HT1080 (cell line): ENCODE measurements around the gene MYNN. TPM values are rescaled to one million over a fixed set of nuclear protein-coding genes. Genes with fewer than 3 reads are reported as not detected.

Experiments used
- DNase-seq: peaks from one replicate; pipeline ENCODE4 v3.0.0-alpha.2; 2015; ENCODE audit warnings: low read depth
- total RNA-seq: library from RNA; depleted of rRNA; stranded (reverse); fragments of >200 nt; shearing (Covaris generic); gene quantifications from 2 replicates; pipeline ENCODE4 v1.2.3, GENCODE V29; 2014; rRNA removed

MYNN gene
- total RNA-seq, 1 experiment from 2014 or later: 23.1 TPM

- no peak for DNase-seq
These were observed 52.1 kb downstream of the MYNN start for GRCh38 chr3:169825316-169825715.

GRCh38 chr3:169827712-169828111, 54.5 kb downstream of the MYNN start:
- no peak for DNase-seq

DNA sequence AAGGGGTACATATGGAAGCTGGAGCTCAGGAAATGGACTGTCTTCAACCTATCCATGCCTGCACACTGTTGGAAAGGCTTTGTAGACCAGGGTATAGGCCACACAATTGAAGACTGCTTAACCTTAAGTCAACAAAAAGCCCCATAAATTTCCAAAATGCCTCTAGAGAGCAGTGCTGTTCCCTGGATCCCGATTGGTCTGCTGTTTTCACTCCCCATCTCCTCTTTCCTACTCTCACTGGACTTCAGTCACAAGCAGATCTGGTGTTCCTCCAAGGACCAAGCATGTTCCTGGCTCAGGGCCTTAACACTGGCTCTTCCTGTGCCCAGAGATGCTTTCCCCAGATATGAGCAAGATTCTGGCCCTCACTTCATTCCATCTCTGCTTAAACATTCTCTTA, 62.3 kb downstream of the MYNN start:
- DNase-seq: no peak

GRCh38 chr3:169836078-169836941, 63.1 kb downstream of the MYNN start:
- DNase-seq: peak; percentile 31

- DNase-seq: no peak
These were observed 63.7 kb downstream of the MYNN start for GRCh38 chr3:169836942-169837275.

- DNase-seq: no peak
These were observed 65.4 kb downstream of the MYNN start for GRCh38 chr3:169838511-169839030.

Other genes with a start within 250 kb of the MYNN start
- gene MECOM, start 109.7 kb upstream of the MYNN start, total RNA-seq: 5.3 and 10.9 TPM in 2 replicates
- 52.4 and 143 TPM in 2 replicates for gene TERC, start 8.3 kb upstream of the MYNN start, total RNA-seq
- gene ACTRT3, start 3.8 kb upstream of the MYNN start, total RNA-seq: not detected in 2 replicates
- gene LRRIQ4, start 39.5 kb downstream of the MYNN start, total RNA-seq: not detected in 2 replicates
- not detected in 2 replicates for gene LRRC34, start 39.5 kb downstream of the MYNN start, total RNA-seq
- not detected in 2 replicates for gene LRRC31, start 96.5 kb downstream of the MYNN start, total RNA-seq
- gene SAMD7, start 138.2 kb downstream of the MYNN start, total RNA-seq: not detected in 2 replicates
- 36.3 and 42.9 TPM in 2 replicates for gene SEC62, start 193.4 kb downstream of the MYNN start, total RNA-seq